SK-N-SH (cell line): Measurements from ENCODE around the gene IRF3.

Source experiments
- CTCF ChIP-seq: fragments of 200-600 bp; sonication (generic); IDR thresholded peaks from 2 replicates; pipeline ENCODE4 v1.6.1; 2017; ENCODE audit warnings: antibody characterized with exemption, mild to moderate bottlenecking, moderate library complexity
- ELF1 ChIP-seq: IDR thresholded peaks from 2 replicates; pipeline ENCODE4 v1.4.0; 2012
- EZH2phosphoT487 ChIP-seq: fragments of 200-600 bp; sonication (generic); IDR thresholded peaks from 2 replicates; pipeline ENCODE4 v1.6.1; 2017; ENCODE audit warnings: low read depth, mixed run types, mild to moderate bottlenecking, antibody characterized with exemption, moderate library complexity, borderline replicate concordance
- FOXM1 ChIP-seq: IDR thresholded peaks from 2 replicates; pipeline ENCODE4 v1.4.0; 2012; ENCODE audit warnings: low read depth, mild to moderate bottlenecking
- MAX ChIP-seq: IDR thresholded peaks from 2 replicates; pipeline ENCODE4 v1.4.0; 2012; ENCODE audit warnings: low read depth
- POLR2AphosphoS5 ChIP-seq: IDR thresholded peaks from 2 replicates; pipeline ENCODE4 v1.6.1; 2012; ENCODE audit warnings: low read depth, low read length
- RFX5 ChIP-seq: IDR thresholded peaks from 2 replicates; pipeline ENCODE4 v1.6.1; 2012; ENCODE audit warnings: mild to moderate bottlenecking, improper control_type of control experiment, low read length
- RXRA ChIP-seq: IDR thresholded peaks from 2 replicates; pipeline ENCODE4 v1.4.0; 2012; ENCODE audit warnings: low read depth, mild to moderate bottlenecking, borderline replicate concordance
- TAF1 ChIP-seq: IDR thresholded peaks from 2 replicates; pipeline ENCODE4 v1.6.1; 2012; ENCODE audit warnings: low read depth, mild to moderate bottlenecking, low read length, moderate library complexity, borderline replicate concordance
- USF2 ChIP-seq: fragments of 150-350 bp; IDR thresholded peaks from 2 replicates; pipeline ENCODE4 v1.6.1; 2017; ENCODE audit warnings: antibody characterized with exemption, low read length, low read depth, borderline replicate concordance

- TF ChIP-seq EZH2phosphoT487 (no peak), ELF1 (no peak), RXRA (no peak), FOXM1 (no peak), CTCF (no peak), POLR2AphosphoS5 (no peak; the same call in 1 of the 2 replicates), TAF1 (no peak), RFX5 (no peak), USF2 (no peak), MAX (no peak)
Measured at GRCh38 chr19:49687566-49688316, 22.1 kb upstream of the IRF3 start.
